Lung microvascular endothelial cell (primary cell): Measurements from ENCODE around the gene CERCAM. TPM values are rescaled to one million over a fixed set of nuclear protein-coding genes. Genes with fewer than 3 reads are reported as not detected.
"Not testable (repeated sequence)": the region's sequence is repeated elsewhere in the genome, so short reads cannot be mapped to it uniquely, and the experiment has no call there.

Experiments
- DNase-seq, 2 donors: peaks; one replicate each; pipeline versions ENCODE4 v3.0.0 to v3.0.0-alpha.2; 2010; ENCODE audit warnings: low read depth in 2 of 2
- total RNA-seq: library from RNA; depleted of rRNA; stranded (reverse); fragments of >200 nt; gene quantifications from 2 replicates; pipeline ENCODE4 v1.2.1, GENCODE V29; 2014

The CERCAM gene
- total RNA-seq, 1 donor from 2014 or later, result 16.1 TPM

- no peak for DNase-seq
These were observed 4.1 kb upstream of the CERCAM start for GRCh38 chr9:128416432-128417019.

- peak; percentile 22 to 48 for DNase-seq
These were observed 1.4 kb upstream of the CERCAM start for GRCh38 chr9:128419061-128419925.

- DNase-seq, result peak; percentile 61 to 68
These were observed 502 bp upstream of the CERCAM start for GRCh38 chr9:128420060-128420650.

GRCh38 chr9:128421482-128421996, 882 bp downstream of the CERCAM start:
- DNase-seq, result no peak

GRCh38 chr9:128422022-128422782, 1.5 kb downstream of the CERCAM start:
- DNase-seq, result not testable (repeated sequence)

- no peak for DNase-seq
These were observed 2.1 kb downstream of the CERCAM start for GRCh38 chr9:128422783-128423150.

GRCh38 chr9:128423356-128423755, 2.7 kb downstream of the CERCAM start:
- not testable (repeated sequence) for DNase-seq

- DNase-seq, result no peak
These were observed 3.7 kb downstream of the CERCAM start for GRCh38 chr9:128424268-128424780.

- peak; percentile 81 to 85 for DNase-seq
These were observed 8.2 kb downstream of the CERCAM start for GRCh38 chr9:128428644-128429512.

- DNase-seq, result no peak
These were observed 8.9 kb downstream of the CERCAM start for GRCh38 chr9:128429513-128430086.

- DNase-seq, result no peak
These were observed 10.6 kb downstream of the CERCAM start for GRCh38 chr9:128431207-128431606.

GRCh38 chr9:128434340-128434739, 13.7 kb downstream of the CERCAM start:
- DNase-seq, result no peak

- no peak for DNase-seq
These were observed 15.0 kb downstream of the CERCAM start for GRCh38 chr9:128435611-128436010.

- DNase-seq, result peak; percentile 85 to 92
These were observed 17.9 kb downstream of the CERCAM start for GRCh38 chr9:128438343-128439109.

- DNase-seq, result no peak
These were observed 18.6 kb downstream of the CERCAM start for GRCh38 chr9:128439273-128439672.

- no peak for DNase-seq
These were observed 21.5 kb downstream of the CERCAM start for GRCh38 chr9:128442150-128442549.

- not testable (repeated sequence) for DNase-seq
These were observed 25.8 kb downstream of the CERCAM start for GRCh38 chr9:128446505-128446904.

GRCh38 chr9:128448746-128449145, 28.1 kb downstream of the CERCAM start:
- DNase-seq, result no peak

- DNase-seq, result no peak
These were observed 34.3 kb downstream of the CERCAM start for GRCh38 chr9:128454991-128455390.
